Measurements from ENCODE around the gene SLC9A3.

GRCh38 chr5:460273-460625, 64.0 kb downstream of the SLC9A3 start:
- TF ChIP-seq PAX5 (IDR thresholded peaks at IDR 0.05; ENCODE audit: insufficient read depth, low read length, severe bottlenecking) (no peak), POLR2A (IDR thresholded peaks at IDR 0.05; ENCODE audit: low read depth, low read length) (no peak), POLR2AphosphoS5 (IDR thresholded peaks at IDR 0.05; ENCODE audit: low read depth, low read length) (no peak)
